ENCODE measurements around the gene ABCA13.
A peak's percentile ranks its signal among the peaks of the same experiment; 100 is the strongest.
"Not testable (repeated sequence)": the region's sequence is repeated elsewhere in the genome, so short reads cannot be mapped to it uniquely, and the experiment has no call there.

The ABCA13 gene

GRCh38 chr7:48171202-48171601, at the start of gene ABCA13:
ABCA13 (plus strand) TSS chr7:48171458; CDS start chr7:48171484, 26 bp downstream.
- no peak for DNase-seq

GRCh38 chr7:48126037-48126436, 45.2 kb upstream of the ABCA13 start:
- no peak for DNase-seq

- no peak for DNase-seq
Observed at GRCh38 chr7:48130658-48131108, 40.6 kb upstream of the ABCA13 start.

GRCh38 chr7:48132792-48133191, 38.5 kb upstream of the ABCA13 start:
- DNase-seq = no peak

GRCh38 chr7:48139459-48139858, 31.8 kb upstream of the ABCA13 start:
- no peak for DNase-seq

GRCh38 chr7:48140001-48140681, 31.1 kb upstream of the ABCA13 start:
- no peak for DNase-seq

GRCh38 chr7:48141521-48141920, 29.7 kb upstream of the ABCA13 start:
- DNase-seq = no peak

GRCh38 chr7:48144291-48144768, 26.9 kb upstream of the ABCA13 start:
- DNase-seq = no peak

GRCh38 chr7:48147078-48147591, 24.1 kb upstream of the ABCA13 start:
- DNase-seq = no peak

- not testable (repeated sequence) for DNase-seq
Observed at GRCh38 chr7:48147690-48148089, 23.6 kb upstream of the ABCA13 start.

GRCh38 chr7:48148311-48148710, 22.9 kb upstream of the ABCA13 start:
- no peak for DNase-seq

GRCh38 chr7:48149058-48149457, 22.2 kb upstream of the ABCA13 start:
- no peak for DNase-seq

- DNase-seq = no peak
Observed at GRCh38 chr7:48150086-48150485, 21.2 kb upstream of the ABCA13 start.

GRCh38 chr7:48154792-48155413, 16.4 kb upstream of the ABCA13 start:
- DNase-seq = peak; percentile 48

- no peak for DNase-seq
Observed at GRCh38 chr7:48158404-48158803, 12.9 kb upstream of the ABCA13 start.

GRCh38 chr7:48161407-48162125, 9.7 kb upstream of the ABCA13 start:
- DNase-seq = no peak

GRCh38 chr7:48165157-48165556, 6.1 kb upstream of the ABCA13 start:
- DNase-seq = no peak

GRCh38 chr7:48168159-48168558, 3.1 kb upstream of the ABCA13 start:
- no peak for DNase-seq

GRCh38 chr7:48170506-48170905, 752 bp upstream of the ABCA13 start:
- no peak for DNase-seq

- DNase-seq = no peak
Observed at GRCh38 chr7:48173313-48173712, 2.1 kb downstream of the ABCA13 start.

GRCh38 chr7:48173756-48174382, 2.6 kb downstream of the ABCA13 start:
- DNase-seq = no peak

- no peak for DNase-seq
Observed at GRCh38 chr7:48175019-48175418, 3.8 kb downstream of the ABCA13 start.

GRCh38 chr7:48176356-48176893, 5.2 kb downstream of the ABCA13 start:
- no peak for DNase-seq

Measured in activated CD4-positive, alpha-beta T cell treated with anti-CD3 and anti-CD28 coated beads for 48 hours (primary cell).